H1 (cell line): ENCODE measurements around the gene RTN4RL1. TPM values are rescaled to one million over a fixed set of nuclear protein-coding genes. Genes with fewer than 3 reads are reported as not detected.

ENCODE experiments used
- CTCF ChIA-PET: fragments of 300-600 bp; sonication (Branson Sonifier 250); formaldehyde crosslinking; loops from one replicate; lab custom pipeline; 2021; ENCODE audit not compliant: partially characterized antibody; lab: Charles Lee
- POLR2A ChIA-PET: fragments of 300-600 bp; sonication (Branson Sonifier 250); formaldehyde crosslinking; loops from one replicate; lab custom pipeline; 2021; ENCODE audit warnings: inconsistent platforms; ENCODE audit not compliant: partially characterized antibody; lab: Charles Lee
- DNase-seq, 2 experiments: peaks; one replicate each; pipeline versions ENCODE4 v3.0.0 to v3.0.0-alpha.2; 2010 to 2022; ENCODE audit warnings: low spot score in 2 of 2, low read depth in 1 of 2, mixed read lengths in 1 of 2
- FAIRE-seq: peaks from 2 replicates; lab custom pipeline; 2011; peaks lifted over from hg19 to GRCh38; lab: Jason Lieb, UNC
- H2AFZ ChIP-seq: 2 replicates; pipeline ENCODE4 v1.8.1; 2012; ENCODE audit warnings: low read length, inconsistent platforms
- H2AK5ac ChIP-seq: 2 replicates; pipeline ENCODE4 v1.6.1; 2013; ENCODE audit warnings: low read depth, low read length
- H2BK120ac ChIP-seq: replicated peaks from 2 replicates; pipeline ENCODE3; 2013; ENCODE audit warnings: low read depth, low read length, inconsistent platforms
- H2BK12ac ChIP-seq: 2 replicates; pipeline ENCODE4 v1.6.1; 2013; ENCODE audit warnings: low read depth, low read length
- H2BK15ac ChIP-seq: 2 replicates; pipeline ENCODE4 v1.6.1; 2013; ENCODE audit warnings: low read length
- H2BK20ac ChIP-seq: 2 replicates; pipeline ENCODE4 v1.6.1; 2013; ENCODE audit warnings: low read length
- H2BK5ac ChIP-seq: 2 replicates; pipeline ENCODE4 v1.6.1; 2013; ENCODE audit warnings: low read depth, low read length
- H3K14ac ChIP-seq: 2 replicates; pipeline ENCODE4 v1.6.1; 2013; ENCODE audit warnings: inconsistent platforms; ENCODE audit not compliant: insufficient read length
- H3K18ac ChIP-seq: 2 replicates; pipeline ENCODE4 v1.6.1; 2013; ENCODE audit warnings: low read length; ENCODE audit errors: extremely low read depth
- H3K23ac ChIP-seq: 2 replicates; pipeline ENCODE4 v1.6.1; 2013; ENCODE audit warnings: inconsistent platforms; ENCODE audit not compliant: insufficient read length
- H3K23me2 ChIP-seq: 2 replicates; pipeline ENCODE4 v1.6.1; 2013; ENCODE audit warnings: low read depth, low read length
- H3K27ac ChIP-seq: 2 replicates; pipeline ENCODE4 v1.6.1; 2011; ENCODE audit warnings: low read depth, low read length, inconsistent platforms
- H3K27me3 ChIP-seq, 4 experiments: replicated peaks in 1 of 4; 1 replicate in 1 of 4; 2 replicates in 3 of 4; pipeline versions ENCODE4 v1.6.1 to v1.8.1; 2011 to 2013; ENCODE audit warnings: low read length in 3 of 4, mild to moderate bottlenecking in 3 of 4, inconsistent platforms in 2 of 4, mixed read lengths in 2 of 4, moderate library complexity in 1 of 4; ENCODE audit not compliant: control insufficient read depth in 3 of 4, insufficient read depth in 3 of 4; ENCODE audit errors: extremely low read depth in 1 of 4
- H3K36me3 ChIP-seq, 4 experiments: 2 replicates each; pipeline versions ENCODE4 v1.6.1 to v1.8.1; 2011 to 2013; ENCODE audit warnings: mild to moderate bottlenecking in 4 of 4, low read length in 3 of 4, moderate library complexity in 2 of 4, control low read depth in 1 of 4, inconsistent platforms in 1 of 4; ENCODE audit not compliant: insufficient read depth in 4 of 4, control insufficient read depth in 2 of 4
- H3K4ac ChIP-seq: replicated peaks from 2 replicates; pipeline ENCODE3; 2013; ENCODE audit warnings: low read length, low read depth, mixed read lengths, inconsistent platforms; ENCODE audit not compliant: insufficient read length
- H3K4me1 ChIP-seq, 4 experiments: replicated peaks in 1 of 4; 1 replicate in 1 of 4; 2 replicates in 3 of 4; pipeline versions ENCODE4 v1.6.1 to v1.8.1; 2011 to 2013; ENCODE audit warnings: low read length in 3 of 4, inconsistent platforms in 2 of 4, mixed read lengths in 1 of 4; ENCODE audit not compliant: insufficient read depth in 4 of 4, control insufficient read depth in 3 of 4
- H3K4me2 ChIP-seq, 2 experiments: 2 replicates each; pipeline versions ENCODE4 v1.6.1 to v1.8.1; 2011 to 2013; ENCODE audit warnings: low read depth in 2 of 2, low read length in 2 of 2, control low read depth in 1 of 2, inconsistent platforms in 1 of 2, mild to moderate bottlenecking in 1 of 2; ENCODE audit not compliant: insufficient read depth in 1 of 2
- H3K4me3 ChIP-seq, 4 experiments: fragments of 200-600, 300-600 bp in 1 of 4; sonication (generic), shearing (Covaris generic), sonication (Bioruptor Twin) in 1 of 4; 2 replicates each; pipeline versions ENCODE4 v1.5.1 to v1.8.1; 2011 to 2016; ENCODE audit warnings: low read length in 4 of 4, low read depth in 3 of 4, control low read depth in 2 of 4, inconsistent platforms in 2 of 4, mild to moderate bottlenecking in 2 of 4, mixed read lengths in 1 of 4, moderate library complexity in 1 of 4; ENCODE audit not compliant: insufficient read depth in 2 of 4; ENCODE audit errors: extremely low read depth in 1 of 4
- H3K56ac ChIP-seq: replicated peaks from 2 replicates; pipeline ENCODE3; 2013; ENCODE audit warnings: low read depth, mild to moderate bottlenecking, mixed read lengths, low read length, inconsistent platforms; ENCODE audit not compliant: insufficient read length
- H3K79me1 ChIP-seq: 2 replicates; pipeline ENCODE4 v1.6.1; 2013; ENCODE audit warnings: low read depth, low read length, control low read depth
- H3K79me2 ChIP-seq, 2 experiments: 2 replicates each; pipeline versions ENCODE4 v1.6.1 to v1.8.1; 2012 to 2013; ENCODE audit warnings: low read length in 2 of 2, mild to moderate bottlenecking in 2 of 2, inconsistent platforms in 1 of 2; ENCODE audit not compliant: insufficient read depth in 2 of 2, control insufficient read depth in 1 of 2
- H3K9ac ChIP-seq, 4 experiments: replicated peaks in 1 of 4; 1 replicate in 1 of 4; 2 replicates in 3 of 4; pipeline versions ENCODE4 v1.6.1 to v1.8.1; 2011 to 2013; ENCODE audit warnings: low read depth in 3 of 4, low read length in 3 of 4, control low read depth in 2 of 4, mild to moderate bottlenecking in 2 of 4, moderate library complexity in 2 of 4, inconsistent platforms in 1 of 4; ENCODE audit errors: extremely low read depth in 1 of 4
- H3K9me3 ChIP-seq, 2 experiments: 2 replicates each; pipeline versions ENCODE4 v1.6.1 to v1.8.1; 2012 to 2013; ENCODE audit warnings: mild to moderate bottlenecking in 2 of 2, moderate library complexity in 2 of 2, control low read depth in 1 of 2, inconsistent platforms in 1 of 2, low read depth in 1 of 2, low read length in 1 of 2, mixed read lengths in 1 of 2; ENCODE audit not compliant: insufficient read depth in 2 of 2
- H4K20me1 ChIP-seq, 2 experiments: replicated peaks in 1 of 2; 2 replicates each; pipeline versions ENCODE3 to v1.8.1; 2011 to 2013; ENCODE audit warnings: inconsistent platforms in 2 of 2, low read length in 2 of 2, mild to moderate bottlenecking in 1 of 2; ENCODE audit not compliant: insufficient read depth in 2 of 2, control insufficient read depth in 1 of 2
- H4K5ac ChIP-seq: 2 replicates; pipeline ENCODE4 v1.6.1; 2013; ENCODE audit warnings: low read length, low read depth, mixed read lengths, inconsistent platforms; ENCODE audit not compliant: insufficient read length
- H4K8ac ChIP-seq: 2 replicates; pipeline ENCODE4 v1.8.0; 2013; ENCODE audit warnings: mild to moderate bottlenecking, moderate library complexity, low read length, inconsistent platforms; ENCODE audit not compliant: insufficient read depth; ENCODE audit errors: extremely low read depth
- H4K91ac ChIP-seq: replicated peaks from 2 replicates; pipeline ENCODE3; 2013; ENCODE audit warnings: low read length, mixed read lengths, inconsistent platforms; ENCODE audit not compliant: insufficient read length
- CBX5 ChIP-seq: fragments of 300-800, 300-1000 bp; sonication (generic); IDR thresholded peaks from 2 replicates; pipeline ENCODE4 v1.7.1; 2016; ENCODE audit warnings: antibody characterized with exemption, low read length, low read depth
- CREB1 ChIP-seq: IDR thresholded peaks from 2 replicates; pipeline ENCODE4 v1.6.1; 2012; ENCODE audit warnings: inconsistent platforms
- EGR1 ChIP-seq: IDR thresholded peaks from 2 replicates; pipeline ENCODE4 v1.6.1; 2011; ENCODE audit warnings: low read depth, low read length, borderline replicate concordance
- EZH2 ChIP-seq: fragments of 200-600 bp; sonication (generic); IDR thresholded peaks from 2 replicates; pipeline ENCODE4 v1.7.1; 2012; ENCODE audit warnings: low read depth, mild to moderate bottlenecking, moderate library complexity, low read length, inconsistent platforms; ENCODE audit not compliant: severe bottlenecking
- NANOG ChIP-seq: IDR thresholded peaks from 2 replicates; pipeline ENCODE4 v1.6.1; 2011; ENCODE audit warnings: low read length, low read depth, mild to moderate bottlenecking, inconsistent platforms; ENCODE audit not compliant: insufficient read depth, poor library complexity, severe bottlenecking
- TAF1 ChIP-seq: IDR thresholded peaks from 2 replicates; pipeline ENCODE4 v1.6.1; 2011; ENCODE audit warnings: mild to moderate bottlenecking, low read depth, low read length
- WGBS, 2 experiments: shearing (Covaris generic) in 1 of 2; methylation state at CpG; one replicate each; pipeline versions ENCODE4 v1.1.6 to v1.1.7; 2013 to 2015; ENCODE audit warnings: low lambda C conversion rate in 2 of 2, mixed read lengths in 2 of 2, inconsistent platforms in 1 of 2, low coverage in 1 of 2, missing lambda C conversion rate in 1 of 2; ENCODE audit not compliant: insufficient replicate concordance in 2 of 2, insufficient coverage in 1 of 2, insufficient read length in 1 of 2; ENCODE audit errors: extremely low coverage in 1 of 2, missing lambda C conversion rate in 1 of 2; 5-methylcytosine and 5-hydroxymethylcytosine counted together
- polyA plus RNA-seq, 7 experiments: library from polyadenylated mRNA; depleted of rRNA in 3 of 7; stranded (reverse) in 5 of 7; unstranded in 2 of 7; fragments of >200 nt in 5 of 7; fragments of 200-250 nt in 2 of 7; gene quantifications; 1 replicate in 5 of 7; 2 replicates in 1 of 7; 4 replicates in 1 of 7; pipeline versions ENCODE4 v1.2.1 to v1.2.3, GENCODE V29; 2011 to 2013; ENCODE audit warnings: missing spikeins in 2 of 7, mixed read lengths in 2 of 7
- total RNA-seq: library from RNA; stranded (reverse); fragmentation: NEBNext Ultra II Directional; extraction: Animal tissue kit (Norgen Biotek cat#: 25700); gene quantifications from 2 replicates; pipeline ENCODE4 v1.2.1, GENCODE V29; 2021

Gene RTN4RL1
- total and polyA plus RNA-seq, 2 of the 8 experiments (the other 6 are each of a cell fraction or from before 2014, with no cell fraction given) = 0.09 TPM; not detected in 1

- Histone ChIP-seq H3K23me2 (peaks cover 1% of the 10 kb centered on the region; the same call in 1 of the 2 replicates), H3K27ac (no peak overlapping the region), H3K14ac (no peak overlapping the region), H4K8ac (no peak overlapping the region; the same call in 1 of the 2 replicates), H4K91ac (no peak overlapping the region), H3K79me2 (no peaks in the 10 kb centered on the region), H3K79me1 (no peaks in the 10 kb centered on the region), H3K18ac (no peak overlapping the region), H2BK12ac (no peak overlapping the region; the same call in 1 of the 2 replicates), H2BK5ac (no peak overlapping the region), H3K23ac (no peak overlapping the region), H3K9ac (no peak overlapping the region), H2AK5ac (no peak overlapping the region), H3K4me2 (no peak overlapping the region), H3K4me3 (no peak overlapping the region), H2BK20ac (no peak overlapping the region), H4K20me1 (peaks cover 11 to 15% of the 10 kb centered on the region in 2 experiments), H2AFZ (no peak overlapping the region), H3K4ac (no peak overlapping the region), H3K36me3 (peaks cover 0 to 11% (median under 1%) of the 10 kb centered on the region in 4 experiments; a peak in 2 of 8 replicates), H4K5ac (no peak overlapping the region), H3K9me3 (peaks cover 0 to 7% of the 10 kb centered on the region in 2 experiments; a peak in 1 of 4 replicates), H3K27me3 (peaks cover 24 to 47% (median 41%) of the 10 kb centered on the region in 4 experiments), H2BK120ac (no peak overlapping the region), H3K56ac (no peak overlapping the region), H3K4me1 (peaks cover 0 to 25% (median 12%) of the 10 kb centered on the region in 4 experiments; a peak in 6 of 7 replicates), H2BK15ac (no peak overlapping the region)
- TF ChIP-seq CBX5 (no peak), NANOG (no peak), EZH2 (no peak), CREB1 (no peak), EGR1 (no peak), TAF1 (no peak)
- WGBS, 2 experiments = 85% methylated on average over 17 of the region's 17 CpGs; no CpG with 5 or more reads in 1 of the 2 experiments
- DNase-seq (no peak), FAIRE-seq (no peak)
- ChIA-PET CTCF (interaction anchor here (0.6 to 9.3 kb wide), 4 partner anchors 14 to 185 kb away, joined by 3 to 121 read pairs (median 3); no protein-coding TSS in a partner anchor), POLR2A (no interaction called here)
These were observed 36.4 kb upstream of the RTN4RL1 start for GRCh38 chr17:2061441-2061958.
